Measurements from ENCODE around the gene CNDP1. TPM values are rescaled to one million over a fixed set of nuclear protein-coding genes. Genes with fewer than 3 reads are reported as not detected.

Gene CNDP1
- polyA plus RNA-seq, 12 donors = 0.04 to 0.70 (median 0.22) TPM; not detected in 2

DNA sequence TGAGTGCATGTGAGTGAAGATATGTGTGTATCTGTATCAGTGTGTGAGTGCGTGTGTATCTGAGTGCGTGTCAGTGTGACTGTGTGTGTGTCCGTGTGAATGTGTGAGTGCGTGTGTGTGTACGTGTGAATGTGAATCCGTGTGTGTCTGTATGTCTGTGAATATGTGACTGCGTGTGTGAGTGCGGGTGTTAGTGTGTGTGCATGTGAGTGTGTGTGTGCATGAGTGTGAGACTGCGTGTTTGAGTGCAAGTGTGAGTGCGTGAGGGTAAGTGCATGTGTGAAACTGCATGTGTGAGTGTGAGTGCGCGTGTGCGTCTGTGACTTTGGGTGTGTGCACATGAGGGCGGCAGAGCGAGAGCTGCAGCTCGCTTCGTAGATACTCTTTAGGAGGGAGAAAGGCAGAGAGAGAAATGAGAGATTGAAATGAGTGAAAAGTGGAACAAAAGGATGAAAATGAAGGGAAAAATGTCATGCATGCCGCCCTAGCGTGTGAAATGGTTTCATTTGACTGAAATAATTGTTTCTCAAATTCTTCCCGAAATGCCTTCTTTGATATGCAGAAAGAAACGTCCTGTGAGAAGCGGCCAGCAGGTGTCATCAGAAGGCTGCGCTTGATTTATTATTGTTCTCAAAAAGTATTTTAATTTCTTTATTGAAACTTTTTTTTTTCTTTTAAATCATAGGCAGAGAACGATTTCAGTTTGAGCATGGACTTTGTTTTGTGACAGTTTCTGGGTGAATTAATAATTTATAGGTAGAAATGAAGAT is 88.9 kb downstream of the CNDP1 start:
- peak; percentile 11 for DNase-seq

DNA sequence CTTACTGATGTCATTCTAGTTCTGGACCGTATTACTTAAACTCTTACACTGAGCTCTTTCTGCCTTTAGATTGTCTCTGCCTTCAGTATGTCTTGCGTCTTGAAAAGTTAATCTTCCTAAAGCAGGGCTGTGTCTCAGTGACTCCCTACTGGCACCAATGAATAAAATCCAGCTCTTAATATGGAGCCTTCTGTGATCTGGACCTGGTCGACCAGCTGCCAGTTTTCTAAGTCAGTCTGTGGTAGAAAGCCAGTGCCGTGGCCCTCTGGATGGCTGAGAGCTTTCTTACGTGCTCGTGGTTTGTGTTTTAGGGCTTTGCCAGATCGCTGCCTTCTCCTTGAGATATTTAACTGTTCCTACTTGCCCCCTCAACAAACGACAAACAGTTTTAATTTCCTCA is 90.2 kb downstream of the CNDP1 start:
- DNase-seq = no peak

DNA sequence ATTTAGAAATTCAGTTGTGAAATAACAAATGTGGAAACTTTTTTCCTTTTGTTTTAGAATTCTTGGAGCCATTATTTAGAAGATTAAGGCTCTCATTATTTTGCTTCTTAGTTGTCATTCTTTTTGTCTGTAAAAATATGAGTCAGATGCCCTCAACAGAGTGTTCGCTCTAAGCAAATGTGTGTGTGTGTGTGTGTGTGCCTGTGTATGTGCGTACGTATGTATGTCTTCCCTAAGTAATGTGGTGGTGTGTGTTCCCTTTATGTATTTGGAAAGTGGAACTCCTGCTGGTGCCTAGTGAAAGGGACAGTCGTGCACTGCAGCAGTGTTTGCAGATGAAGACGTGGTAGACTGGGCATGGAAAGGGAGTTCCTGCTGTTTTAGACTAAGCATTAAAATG is 90.9 kb downstream of the CNDP1 start:
- DNase-seq = no peak

DNA sequence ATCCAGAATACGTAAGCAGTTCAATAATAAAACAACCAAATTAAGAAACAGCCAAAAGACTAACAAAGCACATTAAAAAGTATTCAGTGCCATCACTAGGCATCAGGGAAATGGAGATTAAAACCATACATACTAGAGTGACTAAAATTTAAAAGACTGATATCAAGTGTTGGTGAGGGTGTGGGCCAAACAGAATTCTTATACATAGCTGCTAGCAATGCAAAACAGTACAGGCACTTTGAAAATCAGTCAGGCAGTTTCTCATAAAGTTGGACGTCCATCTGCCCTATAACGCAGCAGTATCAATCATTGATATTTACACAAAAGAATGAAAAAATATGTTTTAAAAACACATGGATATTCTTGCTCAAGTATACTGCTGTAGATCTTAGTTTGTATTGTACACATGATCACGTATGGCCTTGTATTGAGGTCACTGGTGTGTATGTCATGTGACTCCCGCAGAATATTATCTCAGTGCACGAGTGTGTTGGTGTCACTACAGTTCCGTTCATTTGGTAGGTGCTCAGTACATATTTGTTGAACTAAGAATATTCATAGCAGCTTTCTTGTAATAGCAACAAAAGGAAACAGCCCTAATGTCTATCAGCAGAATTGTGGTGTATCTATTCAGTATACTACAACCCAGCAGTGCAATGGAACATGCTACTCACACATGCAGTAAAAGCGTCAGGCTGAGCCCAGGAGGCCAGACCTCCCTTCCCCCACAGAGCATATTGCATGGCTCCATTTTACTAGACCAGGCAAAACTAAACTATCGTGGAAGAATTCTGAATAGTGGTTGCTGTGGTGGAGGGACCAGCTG is 92.0 kb downstream of the CNDP1 start:
- DNase-seq = no peak

DNA sequence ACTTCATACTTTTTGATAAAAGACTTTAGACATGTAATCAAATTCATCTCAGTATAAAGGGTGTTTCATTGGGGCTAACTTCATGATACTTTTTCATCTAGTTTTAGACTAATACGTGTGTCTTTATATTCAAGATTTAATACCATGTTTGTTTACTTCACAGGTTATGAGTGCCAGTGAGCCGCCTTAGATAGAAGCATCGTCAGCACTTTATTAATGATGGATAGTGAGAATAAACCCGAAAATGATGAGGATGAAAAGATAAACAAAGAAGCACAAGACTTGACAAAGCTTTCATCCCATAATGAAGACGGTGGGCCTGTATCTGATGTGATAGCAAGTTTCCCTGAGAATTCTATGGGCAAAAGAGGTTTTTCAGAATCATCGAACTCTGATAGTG is 96.5 kb downstream of the CNDP1 start:
- DNase-seq = no peak

DNA sequence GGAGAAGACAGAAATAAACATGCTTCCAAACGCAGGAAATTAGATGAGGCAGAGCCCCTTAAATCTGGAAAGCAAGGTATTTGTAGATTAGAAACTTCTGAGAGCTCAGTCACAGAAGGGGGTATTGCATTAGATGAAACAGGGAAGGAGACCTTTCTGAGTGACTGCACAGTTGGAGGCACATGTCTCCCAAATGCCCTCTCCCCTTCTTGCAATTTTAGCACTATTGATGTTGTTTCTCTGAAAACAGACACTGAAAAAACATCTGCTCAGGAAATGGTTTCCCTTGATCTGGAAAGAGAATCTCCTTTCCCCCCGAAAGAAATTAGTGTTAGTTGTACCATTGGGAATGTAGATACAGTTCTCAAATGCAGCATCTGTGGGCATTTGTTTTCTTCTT is 96.9 kb downstream of the CNDP1 start:
- DNase-seq = no peak

DNA sequence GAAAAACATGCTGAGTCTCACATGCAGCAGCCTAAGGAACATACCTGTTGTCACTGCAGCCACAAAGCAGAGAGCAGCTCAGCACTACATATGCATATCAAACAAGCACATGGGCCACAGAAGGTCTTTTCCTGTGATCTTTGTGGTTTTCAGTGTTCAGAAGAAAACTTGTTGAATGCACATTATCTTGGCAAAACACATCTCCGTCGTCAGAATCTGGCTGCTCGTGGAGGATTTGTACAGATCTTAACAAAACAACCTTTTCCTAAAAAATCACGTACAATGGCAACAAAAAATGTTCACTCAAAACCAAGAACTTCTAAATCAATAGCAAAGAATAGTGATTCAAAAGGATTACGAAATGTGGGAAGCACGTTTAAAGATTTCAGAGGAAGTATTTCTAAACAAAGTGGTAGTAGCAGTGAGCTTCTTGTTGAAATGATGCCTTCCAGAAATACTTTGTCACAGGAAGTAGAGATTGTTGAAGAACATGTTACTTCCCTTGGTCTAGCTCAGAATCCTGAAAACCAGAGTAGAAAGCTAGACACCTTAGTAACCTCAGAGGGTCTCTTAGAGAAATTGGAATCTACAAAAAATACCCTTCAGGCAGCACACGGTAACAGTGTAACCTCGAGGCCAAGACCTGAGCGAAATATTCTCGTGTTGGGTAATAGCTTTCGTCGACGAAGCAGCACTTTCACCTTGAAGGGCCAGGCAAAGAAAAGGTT is 97.5 kb downstream of the CNDP1 start:
- DNase-seq = peak; percentile 10

DNA sequence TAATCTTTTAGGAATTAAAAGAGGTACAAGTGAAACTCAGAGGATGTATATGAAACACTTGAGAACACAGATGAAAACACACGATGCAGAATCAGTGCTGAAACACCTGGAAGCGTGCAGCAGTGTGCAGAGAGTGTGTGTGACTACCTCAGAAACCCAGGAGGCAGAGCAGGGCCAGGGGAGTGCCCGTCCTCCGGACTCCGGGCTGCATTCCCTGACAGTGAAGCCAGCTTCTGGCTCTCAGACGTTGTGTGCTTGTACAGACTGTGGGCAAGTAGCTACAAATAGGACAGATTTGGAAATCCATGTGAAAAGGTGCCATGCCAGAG is 98.0 kb downstream of the CNDP1 start:
- DNase-seq = no peak

DNA sequence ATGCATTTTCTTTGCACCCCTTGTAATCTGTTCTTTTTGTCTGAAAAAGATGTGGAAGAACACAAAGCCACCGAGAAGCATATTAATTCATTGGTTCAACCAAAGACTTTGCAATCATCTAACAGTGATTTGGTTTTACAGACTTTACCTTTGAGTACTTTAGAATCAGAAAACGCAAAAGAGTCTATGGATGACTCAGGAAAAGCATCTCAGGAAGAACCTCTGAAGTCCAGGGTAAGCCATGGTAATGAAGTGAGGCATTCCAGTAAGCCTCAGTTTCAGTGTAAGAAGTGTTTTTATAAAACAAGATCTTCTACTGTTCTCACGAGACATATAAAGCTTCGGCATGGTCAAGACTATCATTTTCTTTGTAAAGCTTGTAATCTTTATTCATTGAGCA is 98.6 kb downstream of the CNDP1 start:
- no peak for DNase-seq

DNA sequence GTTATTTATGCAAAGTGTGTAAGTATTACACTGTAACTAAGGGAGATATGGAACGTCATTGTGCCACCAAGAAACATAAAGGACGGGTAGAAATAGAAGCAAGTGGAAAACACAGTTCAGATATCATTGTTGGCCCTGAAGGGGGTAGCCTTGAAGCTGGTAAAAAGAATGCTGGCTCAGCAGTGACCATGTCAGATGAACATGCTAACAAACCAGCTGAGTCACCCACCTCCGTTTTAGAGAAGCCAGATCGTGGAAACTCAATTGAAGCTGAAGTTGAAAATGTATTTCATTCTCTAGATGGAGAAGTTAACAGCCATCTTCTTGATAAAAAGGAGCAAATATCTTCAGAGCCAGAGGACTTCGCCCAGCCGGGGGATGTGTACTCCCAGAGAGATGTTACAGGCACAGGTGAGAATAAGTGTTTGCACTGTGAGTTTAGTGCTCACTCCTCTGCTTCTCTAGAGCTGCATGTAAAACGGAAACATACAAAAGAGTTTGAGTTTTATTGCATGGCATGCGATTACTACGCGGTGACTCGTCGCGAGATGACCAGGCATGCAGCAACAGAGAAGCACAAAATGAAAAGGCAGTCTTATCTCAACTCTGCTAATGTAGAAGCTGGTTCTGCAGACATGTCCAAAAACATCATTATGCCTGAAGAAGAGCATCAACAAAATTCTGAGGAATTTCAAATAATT is 99.5 kb downstream of the CNDP1 start:
- DNase-seq = no peak

DNA sequence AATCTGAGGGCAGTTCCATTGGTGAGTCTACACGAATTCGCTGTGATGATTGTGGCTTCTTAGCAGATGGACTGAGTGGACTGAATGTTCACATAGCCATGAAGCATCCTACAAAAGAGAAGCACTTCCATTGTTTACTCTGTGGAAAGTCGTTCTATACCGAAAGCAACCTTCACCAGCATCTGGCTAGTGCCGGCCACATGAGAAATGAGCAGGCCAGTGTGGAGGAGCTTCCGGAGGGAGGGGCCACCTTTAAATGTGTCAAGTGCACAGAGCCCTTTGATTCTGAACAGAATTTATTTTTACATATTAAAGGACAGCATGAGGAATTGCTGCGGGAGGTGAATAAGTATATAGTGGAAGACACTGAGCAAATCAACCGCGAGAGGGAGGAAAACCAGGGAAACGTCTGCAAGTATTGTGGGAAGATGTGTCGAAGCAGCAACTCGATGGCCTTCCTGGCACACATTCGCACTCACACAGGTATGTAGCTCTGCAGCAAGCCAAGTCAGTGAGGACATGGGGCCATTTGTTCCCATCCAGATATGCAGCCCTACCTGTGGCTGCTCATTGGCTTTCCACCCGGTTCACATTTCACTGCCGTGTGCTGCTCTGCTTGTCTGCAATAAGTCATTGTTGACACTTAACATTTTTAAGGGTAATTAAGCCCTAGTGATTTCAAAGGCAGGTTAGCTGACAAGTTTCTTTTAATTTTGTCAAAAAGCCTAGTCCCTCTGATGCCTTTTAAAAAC is 101.1 kb downstream of the CNDP1 start:
- no peak for DNase-seq

Other genes starting within 250 kb of the CNDP1 start
- 10 to 100 TPM in 11 of 12 donors, not detected in 1; 26.1 to 45.5 (median 32.1) TPM for gene CYB5A, start 242.5 kb upstream of the CNDP1 start, polyA plus RNA-seq (ENCODE audit: insufficient read length in 12 of 12)
- not detected for gene C18orf63, start 218.7 kb upstream of the CNDP1 start, polyA plus RNA-seq (ENCODE audit: insufficient read length in 12 of 12)
- 10 to 100 TPM in 6 of 12 donors, 1 to 10 TPM in 5, not detected in 1; 4.7 to 21.4 (median 11.8) TPM for gene DIPK1C, start 77.2 kb upstream of the CNDP1 start, polyA plus RNA-seq (ENCODE audit: insufficient read length in 12 of 12)
- gene CNDP2, start 38.1 kb upstream of the CNDP1 start, polyA plus RNA-seq (ENCODE audit: insufficient read length in 12 of 12) = 10 to 100 TPM in 11 of 12 donors, not detected in 1; 43.7 to 77.8 (median 60.9) TPM
- 1 to 10 TPM in 11 of 12 donors, not detected in 1; 5.5 to 7.3 (median 6.4) TPM for gene ZNF407, start 63.4 kb downstream of the CNDP1 start, polyA plus RNA-seq (ENCODE audit: insufficient read length in 12 of 12)